ENCODE measurements around the gene NOP9.

NOP9 gene

GRCh38 chr14:24308342-24309124 lies 8.9 kb downstream of the NOP9 start:
- DNase-seq (ENCODE audit: low read depth), result no peak

GRCh38 chr14:24309538-24310264 lies 10.1 kb downstream of the NOP9 start, which contains the start of gene LTB4R2:
Gene LTB4R2, plus strand, starts transcription at chr14:24310140. Its CDS starts 525 bp downstream, at chr14:24310665.
- DNase-seq (ENCODE audit: low read depth), result no peak

GRCh38 chr14:24310265-24310645 lies 10.6 kb downstream of the NOP9 start:
- no peak for DNase-seq (ENCODE audit: low read depth)

GRCh38 chr14:24310646-24311604 lies 11.3 kb downstream of the NOP9 start, which contains the start of gene LTB4R:
Gene LTB4R, plus strand, starts transcription at chr14:24311502. Its CDS starts 4,150 bp downstream, at chr14:24315652.
- DNase-seq (ENCODE audit: low read depth), result no peak

DNA sequence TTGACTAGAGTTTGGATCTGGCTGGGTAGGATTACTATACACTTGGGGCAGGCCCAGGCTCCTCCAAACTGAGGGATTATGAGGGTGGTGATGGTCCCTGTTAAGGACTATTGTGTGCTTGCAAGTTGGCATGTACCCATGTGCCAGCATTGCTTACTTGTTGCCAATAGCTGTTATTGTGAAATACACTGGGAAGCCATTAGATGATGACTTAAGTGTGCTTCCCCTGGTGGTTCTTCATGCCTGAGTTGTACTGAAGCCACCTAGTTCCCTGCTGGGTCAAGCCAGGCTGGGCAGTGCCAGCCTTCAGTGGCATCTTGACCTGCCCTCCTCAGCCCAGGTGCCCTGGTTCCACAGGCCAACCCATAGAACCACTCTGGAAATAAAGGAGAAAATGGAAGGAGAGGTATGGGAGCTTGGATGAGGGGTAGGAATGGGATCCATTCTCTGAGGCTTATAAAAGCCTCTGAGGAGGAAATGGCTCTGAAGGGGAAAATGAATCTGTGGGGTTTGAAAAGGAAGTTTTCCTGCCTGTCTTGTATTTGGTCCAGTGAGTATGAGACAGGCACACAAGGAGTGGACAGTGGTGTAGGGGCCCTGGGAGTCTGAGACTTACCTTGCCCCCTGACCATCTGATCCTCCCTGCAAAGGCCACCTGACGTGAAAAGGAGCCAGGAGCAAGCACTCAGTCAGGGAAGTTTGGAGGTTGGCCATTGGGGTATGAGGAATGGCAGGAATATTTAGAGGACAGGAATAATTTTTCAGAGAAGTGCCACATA lies 12.4 kb downstream of the NOP9 start:
- DNase-seq (ENCODE audit: low read depth), result peak; percentile 39

- no peak for DNase-seq (ENCODE audit: low read depth)
These were observed 13.3 kb downstream of the NOP9 start for GRCh38 chr14:24312736-24313507.

GRCh38 chr14:24313913-24314312 lies 14.3 kb downstream of the NOP9 start:
- no peak for DNase-seq (ENCODE audit: low read depth)

DNA sequence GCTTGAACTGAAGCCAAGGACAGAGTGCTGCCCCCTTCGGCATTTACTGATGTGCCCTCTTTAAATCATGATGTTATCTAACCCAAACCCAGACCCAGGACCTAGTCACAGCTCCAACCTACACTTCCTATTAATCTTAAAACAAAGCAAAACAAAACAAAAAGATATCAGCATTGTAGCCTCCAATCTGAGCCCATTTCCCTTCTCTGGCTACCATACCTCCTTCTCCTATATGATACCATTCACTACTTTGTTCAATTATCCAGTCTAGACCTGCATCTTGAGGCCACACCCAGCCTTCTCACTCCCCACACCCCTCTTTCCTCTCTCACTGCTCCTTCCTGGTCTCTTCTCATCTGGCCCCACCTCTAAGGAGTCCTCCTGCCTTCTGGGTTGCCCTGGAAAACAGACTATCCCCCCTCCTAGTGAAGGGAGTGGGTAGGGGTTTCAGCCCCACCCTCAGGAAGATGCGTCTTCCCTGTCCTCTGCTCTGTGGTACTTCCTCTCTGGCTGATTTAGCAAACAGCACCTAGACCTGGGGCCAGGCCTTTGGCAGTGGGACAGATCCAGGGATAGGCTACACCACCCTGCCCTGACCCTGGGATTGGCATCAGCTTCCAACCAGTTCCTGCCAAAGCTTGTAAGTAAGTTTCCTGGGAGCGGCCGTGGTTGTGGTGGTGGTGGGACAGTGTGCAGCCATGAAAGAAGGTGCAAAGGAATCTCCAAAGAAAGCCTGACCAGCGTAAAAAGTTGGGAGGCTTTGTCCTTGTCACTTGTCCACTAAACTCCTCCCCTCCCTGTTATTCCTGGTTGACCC lies 14.9 kb downstream of the NOP9 start:
- no peak for DNase-seq (ENCODE audit: low read depth)

GRCh38 chr14:24315243-24315806 lies 15.7 kb downstream of the NOP9 start:
- no peak for DNase-seq (ENCODE audit: low read depth)

DNA sequence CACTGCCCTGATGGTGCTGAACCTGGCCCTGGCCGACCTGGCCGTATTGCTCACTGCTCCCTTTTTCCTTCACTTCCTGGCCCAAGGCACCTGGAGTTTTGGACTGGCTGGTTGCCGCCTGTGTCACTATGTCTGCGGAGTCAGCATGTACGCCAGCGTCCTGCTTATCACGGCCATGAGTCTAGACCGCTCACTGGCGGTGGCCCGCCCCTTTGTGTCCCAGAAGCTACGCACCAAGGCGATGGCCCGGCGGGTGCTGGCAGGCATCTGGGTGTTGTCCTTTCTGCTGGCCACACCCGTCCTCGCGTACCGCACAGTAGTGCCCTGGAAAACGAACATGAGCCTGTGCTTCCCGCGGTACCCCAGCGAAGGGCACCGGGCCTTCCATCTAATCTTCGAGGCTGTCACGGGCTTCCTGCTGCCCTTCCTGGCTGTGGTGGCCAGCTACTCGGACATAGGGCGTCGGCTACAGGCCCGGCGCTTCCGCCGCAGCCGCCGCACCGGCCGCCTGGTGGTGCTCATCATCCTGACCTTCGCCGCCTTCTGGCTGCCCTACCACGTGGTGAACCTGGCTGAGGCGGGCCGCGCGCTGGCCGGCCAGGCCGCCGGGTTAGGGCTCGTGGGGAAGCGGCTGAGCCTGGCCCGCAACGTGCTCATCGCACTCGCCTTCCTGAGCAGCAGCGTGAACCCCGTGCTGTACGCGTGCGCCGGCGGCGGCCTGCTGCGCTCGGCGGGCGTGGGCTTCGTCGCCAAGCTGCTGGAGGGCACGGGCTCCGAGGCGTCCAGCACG lies 16.4 kb downstream of the NOP9 start:
- no peak for DNase-seq (ENCODE audit: low read depth)

DNA sequence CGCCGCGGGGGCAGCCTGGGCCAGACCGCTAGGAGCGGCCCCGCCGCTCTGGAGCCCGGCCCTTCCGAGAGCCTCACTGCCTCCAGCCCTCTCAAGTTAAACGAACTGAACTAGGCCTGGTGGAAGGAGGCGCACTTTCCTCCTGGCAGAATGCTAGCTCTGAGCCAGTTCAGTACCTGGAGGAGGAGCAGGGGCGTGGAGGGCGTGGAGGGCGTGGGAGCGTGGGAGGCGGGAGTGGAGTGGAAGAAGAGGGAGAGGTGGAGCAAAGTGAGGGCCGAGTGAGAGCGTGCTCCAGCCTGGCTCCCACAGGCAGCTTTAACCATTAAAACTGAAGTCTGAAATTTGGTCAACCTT lies 16.9 kb downstream of the NOP9 start:
- no peak for DNase-seq (ENCODE audit: low read depth)

- no peak for DNase-seq (ENCODE audit: low read depth)
These were observed 17.7 kb downstream of the NOP9 start for GRCh38 chr14:24317141-24317928.

GRCh38 chr14:24321212-24321975 lies 21.7 kb downstream of the NOP9 start:
- no peak for DNase-seq (ENCODE audit: low read depth)

- DNase-seq (ENCODE audit: low read depth), result no peak
These were observed 23.0 kb downstream of the NOP9 start for GRCh38 chr14:24322672-24323071.

- no peak for DNase-seq (ENCODE audit: low read depth)
These were observed 23.7 kb downstream of the NOP9 start for GRCh38 chr14:24323341-24323740.

- DNase-seq (ENCODE audit: low read depth), result no peak
These were observed 24.4 kb downstream of the NOP9 start for GRCh38 chr14:24324024-24324423.

DNA sequence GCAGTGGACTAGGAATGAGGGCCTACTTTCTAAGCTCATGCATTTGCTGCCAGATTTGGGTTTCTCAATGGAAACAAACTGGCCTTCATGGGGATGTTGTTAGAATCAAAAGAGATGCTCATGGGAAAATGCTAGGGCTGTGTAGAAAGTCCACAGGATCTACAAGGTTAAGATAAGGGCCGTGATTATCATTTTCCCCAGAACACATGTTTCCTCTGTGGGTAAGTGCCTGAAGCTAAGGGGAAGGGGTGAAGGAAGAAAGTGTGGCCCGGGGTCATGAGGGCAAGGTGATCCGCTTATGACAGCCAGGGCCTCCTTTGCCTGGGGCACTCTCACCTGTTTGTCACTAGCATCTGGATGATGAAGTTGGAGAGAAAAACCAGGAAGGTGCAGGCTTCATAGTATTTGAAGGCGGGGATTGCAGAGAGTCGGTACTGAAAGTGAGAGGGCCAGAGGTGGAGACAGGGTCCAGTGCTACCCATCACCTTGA lies 25.4 kb downstream of the NOP9 start:
- no peak for DNase-seq (ENCODE audit: low read depth)
